ENCODE results near the gene SOBP. TPM values are rescaled to one million over a fixed set of nuclear protein-coding genes. Genes with fewer than 3 reads are reported as not detected.

SOBP gene
- total and polyA plus RNA-seq, 2 donors (not counting 3 experiments of a cell fraction or from before 2014, with no cell fraction given): 0.35 to 6.6 TPM

GRCh38 chr6:107579456-107580056, 89.6 kb downstream of the SOBP start:
- DNase-seq (ENCODE audit: low read depth, low spot score) (no peak), FAIRE-seq (no peak)
- dilution Hi-C loops (cut with MboI; ENCODE audit: extremely low pct_ligation_motif_present, low sequenced_read_pairs): no loop called here
- no peaks in the 10 kb centered on the region for H3K9me1 ChIP-seq (replicated peaks; ENCODE audit: control insufficient read depth, extremely low read depth, insufficient read depth, low read length)
- H4K20me1 ChIP-seq (replicated peaks; ENCODE audit: control insufficient read depth, extremely low read depth, insufficient read depth, low read length): no peaks in the 10 kb centered on the region
- no peaks in the 10 kb centered on the region for H3K9me3 ChIP-seq (replicated peaks; ENCODE audit: control insufficient read depth, insufficient read depth, low read length)
- H3K36me3 ChIP-seq (ENCODE audit: control insufficient read depth in 2 of 2, extremely low read depth in 1 of 2, insufficient read depth in 2 of 2, low read length in 2 of 2): no peaks in the 10 kb centered on the region
- no peak for TF ChIP-seq FOS (IDR thresholded peaks at IDR 0.05; ENCODE audit: borderline replicate concordance, insufficient read depth, low read length)
- TF ChIP-seq EZH2 (IDR thresholded peaks at IDR 0.05; ENCODE audit: borderline replicate concordance, low read depth, low read length, severe bottlenecking): no peak
- TF ChIP-seq MYC (IDR thresholded peaks at IDR 0.05; ENCODE audit: low read depth, low read length): no peak
- TF ChIP-seq JUN (IDR thresholded peaks at IDR 0.05; ENCODE audit: borderline replicate concordance, insufficient read depth, insufficient read length, low read depth): no peak
- TF ChIP-seq CTCF (IDR thresholded peaks at IDR 0.05; ENCODE audit: extremely low read depth in 1 of 2, insufficient read depth in 1 of 2, low read depth in 1 of 2, low read length in 2 of 2): no peak
- TF ChIP-seq POLR2A (IDR thresholded peaks at IDR 0.05; ENCODE audit: low read depth, low read length): no peak
- no peak for TF ChIP-seq GATA2 (IDR thresholded peaks at IDR 0.05; ENCODE audit: insufficient read depth, insufficient read length, low read depth, low read length)
- no peak for TF ChIP-seq POLR2AphosphoS5 (IDR thresholded peaks at IDR 0.05; ENCODE audit: insufficient read depth, low read depth, low read length)
- no peak for TF ChIP-seq MAX (IDR thresholded peaks at IDR 0.05; ENCODE audit: insufficient read depth, insufficient read length)
- no TSS peak for BruUV-seq (replicated peaks)
- no peak overlapping the region for H3K27ac ChIP-seq (ENCODE audit: insufficient read depth, low read depth, low read length)
- H2AFZ ChIP-seq (ENCODE audit: low read depth, low read length): no peak overlapping the region
- intact Hi-C loops (cut with micrococcal nuclease): no loop called here
- no peak overlapping the region for H3K4me3 ChIP-seq (replicated peaks in 1 of 3; ENCODE audit: insufficient read depth in 1 of 3, low read depth in 1 of 3, low read length in 3 of 3)
- H3K79me2 ChIP-seq (ENCODE audit: control insufficient read depth, insufficient read depth, low read length): no peaks in the 10 kb centered on the region
- H3K9ac ChIP-seq (replicated peaks; ENCODE audit: extremely low read depth, insufficient read depth, low read length): no peak overlapping the region
- ChIA-PET POLR2A (no interaction called here), CTCF (no interaction called here)
- H3K27me3 ChIP-seq (ENCODE audit: control insufficient read depth in 2 of 2, insufficient read depth in 2 of 2, low read length in 2 of 2): no peaks in the 10 kb centered on the region
- H3K4me1 ChIP-seq (ENCODE audit: control insufficient read depth, extremely low read depth, insufficient read depth, low read length): no peaks in the 10 kb centered on the region
- no peak overlapping the region for H3K4me2 ChIP-seq (ENCODE audit: insufficient read depth, low read length)
